GM21825 (cell line): Measurements from ENCODE around the gene PRKACB.
"Not testable (repeated sequence)": the region's sequence is repeated elsewhere in the genome, so short reads cannot be mapped to it uniquely, and the experiment has no call there.

ENCODE experiments used
- ATAC-seq: cut with Tn5 transposase; IDR thresholded peaks from one replicate; pipeline ENCODE4 v1.9.1; 2021; ENCODE audit warnings: mild to moderate bottlenecking, moderate library complexity; ENCODE audit not compliant: unreplicated experiment

Gene PRKACB

DNA sequence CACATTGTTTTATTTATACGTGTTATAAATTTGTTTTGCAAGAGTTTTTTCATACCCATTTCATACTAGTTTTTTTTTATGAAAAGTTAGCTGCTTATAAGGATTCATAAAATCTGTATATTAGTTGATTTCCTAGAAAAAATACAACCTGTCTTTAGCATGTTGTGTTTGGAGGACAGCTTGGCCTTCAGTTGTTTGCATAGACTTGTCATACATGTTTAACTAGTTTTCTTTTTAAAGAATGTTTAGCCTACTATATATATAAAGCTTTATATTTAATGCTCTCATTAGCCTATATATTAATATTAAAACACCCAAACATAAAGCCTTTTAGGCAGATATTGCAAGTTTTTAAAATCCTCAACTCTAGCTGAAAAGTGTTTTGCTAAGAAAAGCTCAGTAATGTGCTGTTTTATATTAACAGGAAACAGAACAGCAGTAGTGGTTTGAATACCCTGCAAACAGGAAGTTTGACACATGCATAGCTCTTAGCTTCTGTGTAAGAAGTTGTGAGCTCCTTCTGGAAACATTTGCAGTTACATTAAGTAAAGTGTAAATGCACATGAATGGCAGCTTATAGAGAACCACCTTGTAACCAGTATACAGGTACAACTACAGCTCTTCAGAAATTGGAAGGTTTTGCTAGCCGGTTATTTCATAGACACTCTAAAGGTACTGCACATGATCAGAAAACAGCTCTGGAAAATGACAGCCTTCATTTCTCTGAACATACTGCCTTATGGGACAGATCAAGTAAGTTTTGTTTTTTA, at the start of gene PRKACB:
Gene PRKACB (plus strand): TSS at position 476 of the 770 bp plus-strand sequence. CDS start 91 bp downstream, at position 567.
- peak; percentile 97 for ATAC-seq

DNA sequence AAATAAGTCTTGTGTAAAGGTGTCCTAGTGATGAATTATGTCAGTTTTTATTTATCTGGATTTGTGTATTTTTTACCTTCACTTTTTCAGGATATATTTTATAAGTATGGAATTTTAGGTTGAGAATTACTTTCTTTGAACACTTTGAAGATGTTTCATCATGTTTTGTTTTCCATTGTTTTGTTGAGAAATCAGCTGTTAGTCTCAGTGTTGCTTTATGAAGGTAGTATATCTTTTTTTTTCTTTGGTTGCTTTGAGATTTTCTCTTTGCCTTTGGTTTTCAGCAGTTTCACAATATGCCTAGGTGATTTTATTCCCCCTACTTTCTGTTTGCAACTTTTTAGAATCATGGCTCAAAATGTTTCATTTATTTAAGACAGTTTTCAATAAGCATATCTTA, 48.8 kb upstream of the PRKACB start:
- ATAC-seq: no peak

DNA sequence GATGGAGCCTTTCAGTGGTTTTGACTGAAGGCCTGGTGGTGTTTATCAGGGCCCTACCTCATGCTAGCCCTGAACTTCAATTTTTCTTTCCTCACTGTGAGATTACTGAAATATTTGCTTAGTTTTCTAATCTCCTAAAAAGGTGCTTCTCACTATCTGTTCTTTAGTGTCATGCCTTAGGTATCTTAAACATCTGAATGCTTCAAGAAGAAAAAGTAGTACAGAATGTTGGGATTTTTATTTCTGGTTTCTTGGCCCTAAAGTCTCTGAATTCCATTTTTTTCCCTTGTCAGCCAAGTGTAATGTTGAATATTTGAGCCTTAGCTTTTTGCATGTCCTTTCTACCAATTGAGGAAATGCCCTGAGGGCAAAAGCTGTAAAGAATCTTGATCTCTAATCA, 47.9 kb upstream of the PRKACB start:
- no peak for ATAC-seq

DNA sequence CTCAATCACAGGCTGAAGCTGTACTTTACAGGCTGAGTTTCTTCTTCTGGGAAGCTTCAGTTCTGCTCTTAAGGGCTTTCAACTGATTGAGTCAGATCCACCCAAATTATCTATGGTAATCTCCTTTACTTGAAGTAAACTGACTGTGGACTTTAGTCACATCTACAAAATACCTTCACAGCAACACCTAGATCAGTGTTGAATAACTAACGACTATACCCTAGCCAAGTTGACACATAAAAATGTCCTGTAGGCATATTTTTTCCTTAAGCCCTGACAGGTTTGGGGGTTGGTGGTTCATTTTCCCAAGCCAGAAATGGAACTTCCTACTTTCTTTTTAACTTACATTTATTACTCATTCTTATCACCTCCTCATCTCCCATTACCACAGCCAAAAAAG, 42.9 kb upstream of the PRKACB start:
- no peak for ATAC-seq

DNA sequence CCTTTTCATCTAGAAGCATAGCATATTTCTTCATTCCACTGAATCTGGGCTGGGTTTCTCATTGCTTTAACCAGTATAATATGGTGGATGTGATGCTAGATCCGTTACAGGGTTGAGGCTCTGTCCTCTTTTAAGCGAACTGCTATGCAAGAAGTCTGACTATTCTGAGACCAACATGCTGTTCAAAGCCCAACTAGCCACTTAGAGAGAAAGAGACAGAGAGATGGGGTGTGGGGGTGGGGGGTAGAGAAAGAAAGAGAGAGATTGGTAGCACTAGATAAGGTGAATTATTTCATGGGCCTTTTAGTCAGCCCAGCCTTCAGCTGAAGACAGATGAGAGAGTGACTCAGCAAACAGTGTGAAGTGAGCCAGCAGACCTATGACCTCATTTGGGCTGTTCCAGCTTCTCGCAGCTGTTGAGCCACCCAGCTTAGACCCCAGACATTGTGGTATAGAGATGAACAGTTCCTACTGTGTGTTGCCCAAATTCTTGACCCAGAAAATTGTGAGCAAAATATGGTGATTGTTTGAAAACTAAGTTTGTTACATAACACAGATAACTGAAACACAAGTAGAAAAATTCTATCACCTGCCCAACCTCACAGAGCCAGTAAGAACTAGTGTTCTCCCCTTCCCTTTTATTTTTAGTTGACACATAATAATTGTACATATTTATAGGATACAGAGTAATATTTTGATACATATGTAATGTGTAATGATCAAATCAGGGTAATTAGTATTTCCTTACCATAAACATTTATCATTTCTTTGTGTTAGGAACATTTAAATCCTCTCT, 40.7 kb upstream of the PRKACB start:
- peak; percentile 86 for ATAC-seq

DNA sequence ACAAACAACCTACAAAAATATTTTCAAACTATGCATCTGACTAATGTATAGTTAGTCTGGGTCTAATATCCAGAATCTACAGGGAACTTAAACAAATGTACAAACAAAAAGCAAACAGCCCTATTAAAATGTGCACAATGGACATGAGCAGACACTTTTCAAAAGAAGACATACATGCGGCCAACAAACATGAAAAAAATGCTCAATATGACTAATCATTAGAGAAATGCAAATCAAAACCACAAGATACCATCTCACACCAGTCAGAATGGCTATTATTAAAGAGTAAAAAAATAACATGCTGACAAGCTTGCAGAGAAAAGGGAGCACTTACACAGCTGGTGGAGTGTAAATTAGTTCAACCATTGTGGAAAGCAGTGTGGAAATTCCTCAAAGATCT, 36.5 kb upstream of the PRKACB start:
- not testable (repeated sequence) for ATAC-seq

DNA sequence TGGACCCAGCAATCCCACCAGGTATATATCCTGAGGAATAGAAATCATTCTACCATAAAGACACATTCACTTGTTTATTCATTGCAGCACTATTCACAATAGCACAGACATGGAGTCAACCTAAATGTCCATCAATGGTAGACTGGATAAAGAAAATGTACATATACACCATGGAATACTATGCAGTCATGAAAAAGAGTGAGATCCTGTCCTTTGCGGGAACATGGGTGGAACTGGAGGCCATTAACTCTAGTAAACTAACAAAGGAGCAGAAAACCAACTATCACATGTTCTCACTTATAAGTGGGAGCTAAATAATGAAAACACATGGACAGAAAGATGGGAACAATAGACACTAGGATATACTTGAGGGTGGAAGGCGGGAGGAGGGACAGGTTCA, 36.1 kb upstream of the PRKACB start:
- ATAC-seq: no peak

DNA sequence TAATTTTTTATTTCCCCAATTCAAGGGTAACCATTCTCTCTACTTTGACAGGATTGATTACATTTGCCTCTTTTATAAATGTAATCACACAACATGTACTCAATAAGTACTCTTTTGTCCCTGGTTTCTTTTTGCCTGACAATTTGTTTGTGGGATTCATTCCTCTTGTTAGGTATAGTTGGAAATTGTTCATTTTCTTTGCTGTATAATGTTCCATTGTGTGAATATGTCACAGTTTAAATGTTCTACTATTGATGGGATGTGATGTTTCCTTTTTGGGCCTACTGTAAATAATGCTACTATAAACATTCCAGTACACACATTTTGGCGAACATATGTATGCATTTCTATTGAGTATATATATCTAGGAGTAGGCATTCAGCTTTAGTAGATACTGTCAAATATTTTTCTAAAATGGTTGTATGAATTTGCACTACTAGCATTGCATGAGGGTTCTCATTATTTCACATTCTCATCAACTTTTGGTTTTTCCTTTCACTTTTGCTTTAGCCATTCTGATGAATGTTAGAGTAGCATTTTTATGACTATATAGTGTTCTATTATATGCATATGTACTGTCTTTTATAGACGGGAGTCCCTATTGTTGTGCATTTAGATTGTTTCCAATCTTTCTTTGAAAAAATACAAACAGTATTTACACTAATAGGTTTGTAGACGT, 35.0 kb upstream of the PRKACB start:
- no peak for ATAC-seq

DNA sequence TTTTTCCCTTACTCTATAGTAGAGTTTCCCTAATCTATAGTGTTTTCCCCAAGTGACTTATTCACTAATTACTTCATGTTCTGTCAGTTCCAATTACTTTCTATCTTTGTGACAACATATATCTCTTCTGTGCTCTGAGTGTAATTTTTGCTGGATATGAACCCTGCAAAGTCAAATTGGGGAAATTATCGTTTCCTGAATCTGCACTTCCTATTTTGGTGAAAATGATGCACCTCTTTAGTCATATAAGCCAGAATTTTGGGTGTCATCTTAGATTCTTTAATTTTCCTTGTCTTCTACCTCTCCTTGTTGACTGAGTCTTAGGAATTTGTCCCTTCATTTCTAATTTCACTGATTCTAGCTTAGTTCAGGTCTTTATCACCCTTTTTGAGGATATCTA, 33.4 kb upstream of the PRKACB start:
- no peak for ATAC-seq

DNA sequence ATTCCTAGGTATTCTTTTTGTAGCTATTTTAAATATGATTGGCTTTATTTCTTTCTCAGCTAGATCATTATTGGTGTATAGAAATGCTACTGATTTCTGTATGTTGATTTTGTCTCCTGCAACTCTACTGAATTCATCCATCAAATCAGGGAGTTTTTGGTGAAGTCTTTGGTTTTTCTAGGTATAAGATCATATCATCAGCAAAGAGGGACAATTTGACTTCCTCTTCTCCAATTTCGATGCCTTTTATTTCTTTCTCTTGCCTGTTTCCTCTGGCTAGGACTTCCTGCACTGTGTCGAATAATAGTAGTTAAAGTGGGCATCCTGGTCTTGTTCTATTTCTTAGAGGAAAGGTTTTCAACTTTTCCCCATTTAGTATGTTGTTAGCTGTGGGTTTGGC, 27.5 kb upstream of the PRKACB start:
- ATAC-seq: no peak

DNA sequence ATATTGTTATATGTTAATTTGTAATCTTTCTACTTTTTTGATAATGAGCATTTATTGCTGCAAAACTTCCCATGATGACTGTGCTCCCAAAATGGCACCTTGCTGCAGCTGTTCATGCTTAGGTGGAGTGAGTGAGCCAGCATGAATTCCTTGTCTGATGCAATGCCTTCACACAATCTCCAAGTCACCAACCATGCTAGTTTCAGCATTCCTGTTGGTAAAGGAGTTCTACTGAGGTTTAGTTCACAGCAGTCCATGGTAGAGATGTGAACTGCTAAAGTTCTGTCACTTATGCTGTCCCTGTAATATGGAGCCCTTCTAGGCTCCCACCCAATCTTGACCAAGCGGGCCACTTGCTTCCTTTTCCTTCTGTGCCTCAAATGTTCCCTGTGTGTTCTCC, 26.2 kb upstream of the PRKACB start:
- no peak for ATAC-seq

DNA sequence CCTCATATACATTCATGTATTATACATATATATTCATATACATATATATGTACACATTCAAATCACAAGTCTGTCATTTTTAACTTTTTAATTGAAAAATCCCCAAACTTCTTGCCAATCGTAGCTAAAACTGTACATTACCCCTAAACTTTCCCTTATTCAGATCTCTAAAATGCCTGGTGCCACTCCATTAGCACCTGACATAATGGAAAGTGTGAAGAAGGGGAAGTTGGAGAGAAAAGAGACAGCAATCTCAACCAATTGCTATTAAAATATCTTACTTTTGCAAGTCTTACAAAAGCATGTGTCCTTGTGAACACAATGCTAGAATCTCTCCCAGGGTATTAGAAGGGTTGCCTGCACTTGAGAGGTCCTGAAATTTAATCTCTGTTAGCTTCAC, 22.7 kb upstream of the PRKACB start:
- ATAC-seq: no peak

DNA sequence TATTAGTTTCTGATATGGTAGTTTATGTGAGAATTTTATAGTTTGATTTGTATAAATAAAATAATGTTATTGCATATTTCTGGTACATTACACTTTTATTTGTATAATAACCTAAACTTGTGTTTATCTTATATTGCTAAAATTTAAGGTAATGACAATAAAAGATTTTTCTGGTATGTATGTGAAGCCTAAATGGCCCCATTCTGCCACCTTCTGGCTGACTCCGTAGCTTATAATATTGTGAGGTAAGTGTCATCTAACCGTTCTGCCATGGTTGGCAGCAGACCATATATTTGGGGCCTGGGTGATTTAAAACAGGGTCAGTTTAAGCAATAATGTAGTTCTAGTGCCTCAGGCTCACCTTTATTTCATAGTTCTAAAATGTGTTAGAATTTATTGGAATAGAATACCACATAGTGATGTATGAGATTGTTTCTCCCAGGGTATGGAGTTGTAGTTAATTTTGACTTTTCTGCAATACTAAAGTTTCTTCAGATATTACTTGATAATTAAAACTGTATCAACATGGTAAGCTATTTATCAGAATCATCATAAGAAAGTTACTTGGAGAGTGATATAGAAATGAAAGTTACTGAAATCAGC, 21.2 kb upstream of the PRKACB start:
- no peak for ATAC-seq

DNA sequence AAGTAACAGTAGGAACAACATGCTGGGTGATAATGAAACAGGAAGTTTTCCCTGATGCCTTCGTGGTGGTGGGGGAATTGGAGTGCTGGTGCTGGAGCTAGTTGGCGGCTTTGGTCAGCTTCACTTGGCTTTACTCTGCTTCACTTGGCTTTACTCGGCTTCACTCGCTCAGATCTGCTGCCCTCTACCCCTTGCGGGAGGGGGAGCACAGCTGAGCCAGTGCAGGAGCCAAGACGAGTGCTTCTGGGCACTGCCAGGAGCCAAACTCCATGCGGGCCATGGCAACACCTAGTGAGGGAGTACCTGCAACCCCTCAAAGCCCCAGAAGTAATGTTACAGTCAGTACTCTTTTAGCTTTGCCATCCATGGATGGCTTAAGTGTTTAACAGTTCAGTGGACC, 10.6 kb upstream of the PRKACB start:
- no peak for ATAC-seq

DNA sequence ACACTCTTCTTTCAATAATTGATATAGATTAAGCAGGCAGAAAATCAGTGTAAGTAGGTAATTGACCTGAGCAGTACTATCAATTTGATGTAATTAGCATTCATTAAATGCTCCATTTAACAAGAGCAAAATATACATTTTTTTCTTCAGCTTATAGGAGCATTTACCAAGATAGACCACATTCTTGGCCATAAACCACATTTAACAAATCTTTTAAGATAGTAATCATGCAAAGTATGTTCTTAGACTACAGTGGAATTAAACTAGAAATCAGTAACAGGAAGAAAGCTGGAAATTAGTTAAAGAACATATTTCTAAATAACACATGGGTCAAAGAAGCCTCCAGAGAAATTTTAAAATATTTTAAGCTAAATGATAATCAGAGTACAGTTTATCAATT, 8.7 kb upstream of the PRKACB start:
- no peak for ATAC-seq

DNA sequence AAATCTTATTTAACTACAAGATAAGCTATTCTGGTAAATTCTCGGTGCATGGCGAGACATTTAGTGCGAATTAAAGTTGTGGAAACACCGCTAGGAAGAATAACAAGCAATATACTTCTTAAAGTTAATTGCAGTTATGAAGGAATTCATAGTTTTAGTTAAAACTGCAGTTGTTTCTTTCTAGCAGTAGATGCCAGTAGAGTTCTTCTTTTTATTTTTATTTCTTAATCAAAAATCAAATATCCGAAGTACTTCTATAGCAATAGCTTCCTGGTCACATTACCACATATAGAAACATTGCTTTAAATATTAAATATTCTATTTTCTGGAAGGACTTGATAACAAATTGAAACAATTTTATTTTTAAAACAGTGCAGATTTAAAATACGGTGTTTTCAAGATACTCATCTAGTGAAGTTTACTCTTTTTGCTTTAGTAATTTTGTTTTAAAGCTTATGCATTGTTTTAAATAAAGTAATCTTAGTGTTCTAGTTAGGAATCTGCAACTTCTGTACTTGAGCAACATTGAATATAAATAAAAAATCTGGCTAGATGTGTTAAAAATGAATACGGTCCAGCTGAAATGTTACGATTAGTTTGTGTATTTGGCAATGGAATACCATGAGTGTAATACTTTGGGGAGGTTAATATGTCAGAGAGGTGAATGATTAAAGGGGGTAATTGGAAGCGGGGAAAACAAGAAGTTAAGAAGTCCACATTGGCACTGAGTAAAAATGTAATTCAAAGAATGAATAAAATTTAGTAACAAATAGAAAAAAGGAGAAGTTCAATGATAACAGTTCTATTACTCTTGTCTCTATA, 2.7 kb upstream of the PRKACB start:
- no peak for ATAC-seq

DNA sequence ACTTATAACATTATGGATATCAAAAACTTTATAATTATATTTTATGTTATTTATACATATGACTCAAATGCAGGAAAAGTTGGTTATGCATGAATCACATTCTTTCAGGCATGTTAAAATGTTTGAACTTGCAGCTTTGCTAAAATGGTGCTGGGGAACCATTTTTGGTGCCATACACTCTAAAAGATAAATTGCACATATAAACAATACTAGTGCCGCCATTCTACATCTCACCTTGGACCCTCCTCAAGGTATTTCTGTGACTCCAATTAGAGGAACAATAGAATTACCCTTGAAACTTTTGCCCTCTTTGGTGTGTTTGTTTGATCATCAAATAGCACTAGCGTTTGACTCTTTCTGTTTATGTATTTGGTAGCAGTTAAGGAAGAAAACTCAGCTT, 997 bp downstream of the PRKACB start:
- no peak for ATAC-seq

DNA sequence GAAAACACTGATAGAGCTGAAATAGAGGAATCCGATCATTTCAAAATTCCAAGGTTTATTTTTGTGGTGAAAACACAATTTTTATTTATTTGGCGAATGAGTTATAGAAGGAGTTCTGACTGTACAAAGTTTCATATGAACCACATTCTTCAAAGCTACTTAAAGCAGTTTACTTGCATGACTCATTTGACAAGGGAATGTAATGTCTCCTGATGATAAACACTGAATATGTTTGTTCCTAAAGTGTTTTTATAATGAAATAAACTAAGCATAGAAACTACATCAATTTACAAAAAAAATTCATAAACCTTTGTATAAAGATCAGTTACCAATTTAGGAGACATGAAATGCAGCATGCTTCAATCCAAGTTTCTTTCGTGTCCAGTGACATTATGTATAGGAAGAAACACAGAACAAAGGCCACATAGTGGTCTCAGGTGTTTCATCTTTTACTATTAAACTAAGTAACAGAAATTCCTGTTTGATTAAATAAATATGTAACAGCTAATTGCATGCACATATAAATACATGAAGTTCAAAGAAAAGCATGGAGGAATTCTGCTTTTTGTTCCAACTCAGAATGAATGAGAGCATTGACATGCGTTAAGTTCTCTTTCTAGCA, 2.5 kb downstream of the PRKACB start:
- no peak for ATAC-seq

DNA sequence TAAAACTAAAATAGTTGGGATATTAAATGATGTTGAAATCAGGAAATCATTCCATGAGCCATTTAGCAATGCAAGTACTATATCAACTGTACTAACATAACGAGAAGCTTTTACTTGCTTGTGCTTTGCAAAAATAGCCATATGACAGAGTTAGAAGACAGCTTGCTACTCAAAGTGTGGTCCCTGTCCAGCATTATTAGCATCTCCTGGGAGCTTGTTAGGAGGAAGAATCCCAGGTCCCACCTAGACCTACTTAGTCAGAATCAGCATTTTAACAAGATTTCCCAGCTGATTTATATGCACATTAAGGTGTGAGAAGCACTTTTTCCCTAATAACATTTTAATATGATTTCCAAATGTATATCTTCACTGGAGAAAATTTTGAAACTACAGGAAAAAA, 4.7 kb downstream of the PRKACB start:
- ATAC-seq: no peak

DNA sequence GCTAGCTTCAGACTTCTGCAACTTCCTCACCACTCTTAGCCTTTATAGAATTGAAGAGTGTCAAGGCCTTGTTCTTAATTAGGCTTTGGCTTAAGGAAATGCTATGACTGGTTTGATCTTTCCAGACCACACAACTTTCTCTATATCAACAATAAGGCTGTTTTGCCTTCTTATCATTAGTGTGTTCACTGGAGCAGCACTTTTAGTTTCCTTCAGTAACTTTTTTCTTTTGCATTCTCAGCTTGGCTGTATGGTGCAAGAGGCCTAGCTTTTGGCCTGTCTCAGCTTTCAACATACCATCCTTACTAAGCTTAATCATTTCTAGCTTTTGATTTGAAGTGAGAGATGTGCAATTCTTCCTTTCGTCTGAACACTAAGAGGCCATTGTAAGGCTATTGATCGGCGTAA, 8.6 kb downstream of the PRKACB start:
- ATAC-seq: peak; percentile 72
